IMR-90 (cell line): ENCODE measurements around the gene RNU6-7.

Experiments used
- CHD1 ChIP-seq: IDR thresholded peaks from 2 replicates; pipeline ENCODE4 v1.6.1; 2012; ENCODE audit warnings: low read depth, low read length, improper control_type of control experiment
- CTCF ChIP-seq: conservative IDR thresholded peaks from 2 replicates; pipeline ENCODE4 v1.5.1; 2012; ENCODE audit warnings: mild to moderate bottlenecking, low read depth, low read length, improper control_type of control experiment
- FOS ChIP-seq: fragments of 150-350 bp; IDR thresholded peaks from 2 replicates; pipeline ENCODE4 v1.6.1; 2016; ENCODE audit warnings: low read depth, low read length
- MAFK ChIP-seq: IDR thresholded peaks from 2 replicates; pipeline ENCODE4 v1.6.1; 2012; ENCODE audit warnings: low read depth, low read length, improper control_type of control experiment
- MAZ ChIP-seq: IDR thresholded peaks from 2 replicates; pipeline ENCODE4 v1.6.1; 2012; ENCODE audit warnings: low read depth, mild to moderate bottlenecking, low read length, improper control_type of control experiment, moderate library complexity, borderline replicate concordance
- MXI1 ChIP-seq: IDR thresholded peaks from 2 replicates; pipeline ENCODE4 v1.6.1; 2012; ENCODE audit warnings: low read depth, mild to moderate bottlenecking, low read length, moderate library complexity, borderline replicate concordance
- NFE2L2 ChIP-seq: fragments of 150-350 bp; IDR thresholded peaks from 2 replicates; pipeline ENCODE4 v1.6.1; 2016; ENCODE audit warnings: low read depth, mild to moderate bottlenecking, low read length
- POLR2A ChIP-seq: IDR thresholded peaks from 2 replicates; pipeline ENCODE4 v1.6.1; 2012; ENCODE audit warnings: mild to moderate bottlenecking, low read depth, low read length
- RAD21 ChIP-seq: IDR thresholded peaks from 2 replicates; pipeline ENCODE4 v1.6.1; 2012; ENCODE audit warnings: low read length, improper control_type of control experiment
- TF ChIP-seq, protein P1 (sequence below): fragments of 150-350 bp; IDR thresholded peaks from 2 replicates; pipeline ENCODE4 v1.6.1; 2017; ENCODE audit warnings: mild to moderate bottlenecking, antibody characterized with exemption, low read length, low read depth

- TF ChIP-seq CTCF = no peak
- TF ChIP-seq MAFK = no peak
- TF ChIP-seq POLR2A = no peak
- TF ChIP-seq NFE2L2 = no peak
- TF ChIP-seq CHD1 = no peak
- TF ChIP-seq, protein P1, sequence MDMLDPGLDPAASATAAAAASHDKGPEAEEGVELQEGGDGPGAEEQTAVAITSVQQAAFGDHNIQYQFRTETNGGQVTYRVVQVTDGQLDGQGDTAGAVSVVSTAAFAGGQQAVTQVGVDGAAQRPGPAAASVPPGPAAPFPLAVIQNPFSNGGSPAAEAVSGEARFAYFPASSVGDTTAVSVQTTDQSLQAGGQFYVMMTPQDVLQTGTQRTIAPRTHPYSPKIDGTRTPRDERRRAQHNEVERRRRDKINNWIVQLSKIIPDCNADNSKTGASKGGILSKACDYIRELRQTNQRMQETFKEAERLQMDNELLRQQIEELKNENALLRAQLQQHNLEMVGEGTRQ = no peak
- no peak for TF ChIP-seq MXI1
- no peak for TF ChIP-seq RAD21
- TF ChIP-seq FOS = no peak
- no peak for TF ChIP-seq MAZ
Observed at GRCh38 chr14:32232481-32232880, 30.6 kb downstream of the RNU6-7 start.
